Measurements from ENCODE around the gene KHDC1. TPM values are rescaled to one million over a fixed set of nuclear protein-coding genes. Genes with fewer than 3 reads are reported as not detected.

Gene KHDC1
- total RNA-seq, 6 experiments from 2014 or later = 0.55 TPM; not detected in 5

DNA sequence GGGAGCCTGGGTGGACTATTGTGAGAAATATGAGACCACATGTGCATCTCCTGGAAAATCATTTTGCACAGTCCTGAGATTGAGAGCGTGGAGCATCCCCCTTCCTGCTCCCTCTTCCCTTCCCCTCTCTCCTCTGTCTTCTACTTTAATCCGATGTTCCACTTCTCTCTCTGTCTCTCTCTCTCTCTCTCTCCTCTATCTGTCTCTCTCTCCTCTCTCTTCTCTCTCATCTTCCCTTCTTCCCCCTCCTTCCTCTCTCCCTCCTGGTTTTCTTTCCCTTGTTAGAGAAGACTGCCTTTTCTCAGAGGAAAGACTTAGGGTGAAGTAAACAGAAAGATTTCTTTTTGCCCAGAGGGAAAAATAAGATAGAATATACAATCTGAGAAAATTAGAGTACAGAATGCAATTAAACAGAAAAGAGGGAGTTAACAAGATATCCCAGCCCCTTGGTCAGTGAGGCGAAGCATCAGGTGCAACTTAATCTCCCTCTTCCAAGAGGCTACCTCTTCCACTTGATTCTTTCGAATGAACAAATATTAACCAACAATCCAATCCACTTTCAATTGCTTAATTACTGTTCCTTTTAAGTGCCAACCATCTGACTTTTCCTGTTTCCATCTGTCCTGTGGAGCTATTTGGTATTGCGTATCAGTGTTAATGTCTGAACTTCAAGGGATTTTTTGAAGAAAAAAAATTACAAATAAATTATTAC, 14.6 kb downstream of the KHDC1 start:
- WGBS (ENCODE audit: insufficient coverage, low coverage, low lambda C conversion rate, missing lambda C conversion rate) = 54% methylated on average over 5 of the region's 5 CpGs

DNA sequence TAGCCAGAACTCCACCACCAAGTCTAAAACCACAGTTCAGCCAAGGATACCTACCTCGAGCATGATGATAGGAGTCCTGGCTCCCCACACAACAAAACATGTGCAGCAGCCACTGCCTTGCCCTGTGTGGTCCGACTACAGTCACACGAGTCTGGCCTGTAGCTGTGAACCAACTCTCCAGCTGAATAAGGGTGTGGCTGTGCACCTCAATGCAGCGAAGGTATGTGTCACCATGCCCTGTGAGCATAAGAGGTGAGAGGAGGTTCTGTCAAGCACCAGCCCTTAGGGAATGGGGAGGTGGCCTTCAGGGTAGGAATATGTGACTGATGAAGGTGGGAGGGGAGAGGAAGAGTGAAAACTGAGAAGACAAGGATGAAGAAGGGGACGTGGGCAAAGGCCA, 21.0 kb downstream of the KHDC1 start:
- TF ChIP-seq, protein P1, sequence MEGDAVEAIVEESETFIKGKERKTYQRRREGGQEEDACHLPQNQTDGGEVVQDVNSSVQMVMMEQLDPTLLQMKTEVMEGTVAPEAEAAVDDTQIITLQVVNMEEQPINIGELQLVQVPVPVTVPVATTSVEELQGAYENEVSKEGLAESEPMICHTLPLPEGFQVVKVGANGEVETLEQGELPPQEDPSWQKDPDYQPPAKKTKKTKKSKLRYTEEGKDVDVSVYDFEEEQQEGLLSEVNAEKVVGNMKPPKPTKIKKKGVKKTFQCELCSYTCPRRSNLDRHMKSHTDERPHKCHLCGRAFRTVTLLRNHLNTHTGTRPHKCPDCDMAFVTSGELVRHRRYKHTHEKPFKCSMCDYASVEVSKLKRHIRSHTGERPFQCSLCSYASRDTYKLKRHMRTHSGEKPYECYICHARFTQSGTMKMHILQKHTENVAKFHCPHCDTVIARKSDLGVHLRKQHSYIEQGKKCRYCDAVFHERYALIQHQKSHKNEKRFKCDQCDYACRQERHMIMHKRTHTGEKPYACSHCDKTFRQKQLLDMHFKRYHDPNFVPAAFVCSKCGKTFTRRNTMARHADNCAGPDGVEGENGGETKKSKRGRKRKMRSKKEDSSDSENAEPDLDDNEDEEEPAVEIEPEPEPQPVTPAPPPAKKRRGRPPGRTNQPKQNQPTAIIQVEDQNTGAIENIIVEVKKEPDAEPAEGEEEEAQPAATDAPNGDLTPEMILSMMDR (IDR thresholded peaks at IDR 0.05) = no peak
- TF ChIP-seq POLR2A (IDR thresholded peaks at IDR 0.05) = no peak
- no peaks in the 10 kb centered on the region for H3K9me3 ChIP-seq
- no peaks in the 10 kb centered on the region for H3K4me1 ChIP-seq
- H3K4me3 ChIP-seq = no peak overlapping the region
- WGBS (ENCODE audit: insufficient coverage, low coverage, low lambda C conversion rate, missing lambda C conversion rate) = 66% methylated on average over 4 of the region's 5 CpGs
- ATAC-seq (no peak), DNase-seq (no peak)
- intact Hi-C loops (cut with DNase I) = no loop called here
- no peak overlapping the region for H3K27ac ChIP-seq
- no peaks in the 10 kb centered on the region for H3K36me3 ChIP-seq
- no peaks in the 10 kb centered on the region for H3K27me3 ChIP-seq

More for the DNA sequence above, 14.6 kb downstream of the KHDC1 start:
- DNase-seq = no peak
- no peak for ATAC-seq
- Histone ChIP-seq H3K27me3 (no peaks in the 10 kb centered on the region), H3K9me3 (no peaks in the 10 kb centered on the region), H3K27ac (no peak overlapping the region), H3K4me1 (no peaks in the 10 kb centered on the region), H3K4me3 (no peak overlapping the region), H3K36me3 (no peaks in the 10 kb centered on the region)
- intact Hi-C loops (cut with DNase I) = no loop called here
- TF ChIP-seq, protein P1 (IDR thresholded peaks at IDR 0.05) = no peak
- no peak for TF ChIP-seq POLR2A (IDR thresholded peaks at IDR 0.05)

DNA sequence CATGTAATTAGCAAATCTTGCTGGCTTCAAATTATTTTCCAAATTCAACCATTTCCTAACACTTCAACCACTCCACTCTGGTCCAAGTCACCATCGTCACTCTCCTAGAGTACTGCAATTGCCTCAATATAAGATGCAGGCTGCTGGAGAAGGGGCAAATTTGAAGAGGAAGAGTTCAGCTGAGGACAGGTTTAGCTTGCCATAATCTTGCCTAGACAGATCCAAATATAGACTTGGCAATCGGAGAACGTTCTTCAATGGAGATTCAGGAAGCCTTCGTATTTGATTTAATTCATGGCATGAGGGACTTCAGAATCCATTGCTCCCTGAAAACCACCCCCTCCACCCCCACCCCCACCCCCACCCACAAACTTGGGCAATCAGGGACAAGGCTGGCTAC, 22.3 kb downstream of the KHDC1 start:
- 51% methylated on average over 2 of the region's 4 CpGs for WGBS (ENCODE audit: insufficient coverage, low coverage, low lambda C conversion rate, missing lambda C conversion rate)
- TF ChIP-seq, protein P1 (IDR thresholded peaks at IDR 0.05) = no peak
- no peak for TF ChIP-seq POLR2A (IDR thresholded peaks at IDR 0.05)
- Histone ChIP-seq H3K9me3 (no peaks in the 10 kb centered on the region), H3K27ac (no peak overlapping the region), H3K4me1 (no peaks in the 10 kb centered on the region), H3K4me3 (no peak overlapping the region), H3K36me3 (no peaks in the 10 kb centered on the region), H3K27me3 (no peaks in the 10 kb centered on the region)
- intact Hi-C loops (cut with DNase I) = no loop called here
- no peak for DNase-seq
- ATAC-seq = no peak

DNA sequence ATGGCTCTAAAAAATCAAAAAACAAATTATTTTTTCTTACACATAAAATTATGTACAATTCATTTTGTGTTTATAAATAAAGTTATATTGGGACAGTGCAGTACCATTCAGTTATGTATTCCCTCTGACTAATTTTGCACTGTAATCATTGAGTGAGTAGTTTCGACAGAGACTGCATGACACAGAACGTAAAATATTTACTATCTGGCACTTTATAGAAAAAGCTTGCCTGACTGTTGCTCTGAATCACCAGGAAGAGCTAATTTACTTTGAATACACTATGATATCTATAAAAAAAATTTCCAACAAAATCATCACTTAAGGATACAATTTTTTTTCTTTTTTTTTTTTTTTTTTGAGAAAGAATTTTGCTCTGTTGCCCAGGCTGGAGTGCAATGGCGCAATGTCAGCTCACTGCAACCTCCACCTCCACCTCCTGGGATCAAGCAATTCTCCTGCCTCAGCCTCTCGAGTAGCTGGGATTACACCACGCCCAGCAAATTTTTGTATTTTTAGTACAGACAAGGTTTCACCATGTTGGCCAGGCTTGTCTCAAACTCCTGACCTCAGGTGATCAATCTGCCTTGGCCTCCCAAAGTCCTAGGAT, 26.7 kb downstream of the KHDC1 start:
- Histone ChIP-seq H3K4me3 (no peak overlapping the region), H3K27ac (no peak overlapping the region), H3K36me3 (no peaks in the 10 kb centered on the region), H3K4me1 (no peaks in the 10 kb centered on the region), H3K27me3 (no peaks in the 10 kb centered on the region), H3K9me3 (no peaks in the 10 kb centered on the region)
- no peak for TF ChIP-seq POLR2A (IDR thresholded peaks at IDR 0.05)
- TF ChIP-seq, protein P1 (IDR thresholded peaks at IDR 0.05) = no peak
- ATAC-seq (no peak), DNase-seq (no peak)
- 66% methylated on average over 5 of the region's 5 CpGs for WGBS (ENCODE audit: insufficient coverage, low coverage, low lambda C conversion rate, missing lambda C conversion rate)
- intact Hi-C loops (cut with DNase I) = no loop called here

Data from right lobe of liver (tissue), 6 donors.